HUES64 (cell line): ENCODE measurements around the gene CNNM1.

Experiments
- H3K27ac ChIP-seq: 2 replicates; pipeline ENCODE4 v1.7.0; 2013; ENCODE audit warnings: low read depth, low read length, inconsistent platforms
- H3K27me3 ChIP-seq: 2 replicates; pipeline ENCODE4 v1.6.1; 2013; ENCODE audit warnings: mild to moderate bottlenecking, low read length; ENCODE audit not compliant: insufficient read depth
- H3K36me3 ChIP-seq: 2 replicates; pipeline ENCODE4 v1.6.1; 2013; ENCODE audit warnings: mild to moderate bottlenecking, low read length; ENCODE audit not compliant: insufficient read depth
- H3K4me1 ChIP-seq: 2 replicates; pipeline ENCODE4 v1.6.1; 2013; ENCODE audit warnings: mild to moderate bottlenecking, low read length, moderate library complexity; ENCODE audit not compliant: insufficient read depth
- H3K4me3 ChIP-seq: 2 replicates; pipeline ENCODE4 v1.5.1; 2013; ENCODE audit warnings: mild to moderate bottlenecking, low read length, moderate library complexity
- H3K9ac ChIP-seq: 2 replicates; pipeline ENCODE4 v1.6.1; 2013; ENCODE audit warnings: mild to moderate bottlenecking, low read depth, low read length
- H3K9me3 ChIP-seq: 2 replicates; pipeline ENCODE4 v1.6.1; 2013; ENCODE audit warnings: low read depth, low read length; ENCODE audit not compliant: insufficient read depth
- WGBS: fragments of 150-250, 120-280 bp; methylation state at CpG from one replicate; pipeline ENCODE4 v1.1.7; 2013; ENCODE audit warnings: missing lambda C conversion rate; 5-methylcytosine and 5-hydroxymethylcytosine counted together

The CNNM1 gene

GRCh38 chr10:99418910-99419624 is 89.9 kb downstream of the CNNM1 start:
- Histone ChIP-seq H3K9me3 (no peaks in the 10 kb centered on the region), H3K4me1 (no peaks in the 10 kb centered on the region), H3K27ac (no peak overlapping the region), H3K36me3 (peaks cover 25% of the 10 kb centered on the region), H3K4me3 (no peak overlapping the region), H3K27me3 (no peaks in the 10 kb centered on the region), H3K9ac (no peak overlapping the region)

DNA sequence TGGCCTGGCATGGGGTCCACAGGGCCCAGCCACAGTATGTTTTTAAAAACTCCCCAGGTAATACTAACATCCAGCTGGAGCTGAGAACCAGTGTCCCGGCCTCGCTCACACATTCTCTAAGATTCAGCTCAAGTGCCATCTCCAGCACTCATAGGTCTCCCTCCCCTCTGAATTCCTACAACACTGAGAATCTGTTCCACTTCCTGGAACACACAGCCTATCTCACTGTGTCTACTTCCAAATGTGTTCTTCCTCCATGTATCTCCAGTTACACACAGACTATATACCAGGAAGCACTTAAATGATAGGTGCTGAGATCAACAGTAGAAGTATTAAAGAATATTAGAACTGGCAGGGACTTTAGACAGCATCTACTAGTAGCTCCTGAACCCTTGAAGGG is 90.5 kb downstream of the CNNM1 start:
- no peaks in the 10 kb centered on the region for H3K4me1 ChIP-seq
- H3K9me3 ChIP-seq: no peaks in the 10 kb centered on the region
- no peak overlapping the region for H3K4me3 ChIP-seq
- H3K36me3 ChIP-seq: peaks cover 25% of the 10 kb centered on the region
- H3K27me3 ChIP-seq: no peaks in the 10 kb centered on the region
- H3K27ac ChIP-seq: no peak overlapping the region
- 92% methylated on average over 2 of the region's 2 CpGs for WGBS
- H3K9ac ChIP-seq: no peak overlapping the region

- 92% methylated on average over 3 of the region's 3 CpGs for WGBS
- Histone ChIP-seq H3K27ac (no peak overlapping the region), H3K36me3 (peaks cover 25% of the 10 kb centered on the region)
Observed at GRCh38 chr10:99421233-99421739, 92.1 kb downstream of the CNNM1 start.

GRCh38 chr10:99422529-99423096 is 93.5 kb downstream of the CNNM1 start:
- WGBS: 92% methylated on average over 5 of the region's 5 CpGs
- Histone ChIP-seq H3K9ac (no peak overlapping the region), H3K9me3 (no peaks in the 10 kb centered on the region), H3K27me3 (no peaks in the 10 kb centered on the region), H3K4me3 (no peak overlapping the region), H3K4me1 (no peaks in the 10 kb centered on the region), H3K27ac (no peak overlapping the region), H3K36me3 (peaks cover 25% of the 10 kb centered on the region)

More at GRCh38 chr10:99421233-99421739, 92.1 kb downstream of the CNNM1 start:
- no peak overlapping the region for H3K9ac ChIP-seq
- no peaks in the 10 kb centered on the region for H3K4me1 ChIP-seq
- H3K27me3 ChIP-seq: no peaks in the 10 kb centered on the region
- H3K4me3 ChIP-seq: no peak overlapping the region
- no peaks in the 10 kb centered on the region for H3K9me3 ChIP-seq

DNA sequence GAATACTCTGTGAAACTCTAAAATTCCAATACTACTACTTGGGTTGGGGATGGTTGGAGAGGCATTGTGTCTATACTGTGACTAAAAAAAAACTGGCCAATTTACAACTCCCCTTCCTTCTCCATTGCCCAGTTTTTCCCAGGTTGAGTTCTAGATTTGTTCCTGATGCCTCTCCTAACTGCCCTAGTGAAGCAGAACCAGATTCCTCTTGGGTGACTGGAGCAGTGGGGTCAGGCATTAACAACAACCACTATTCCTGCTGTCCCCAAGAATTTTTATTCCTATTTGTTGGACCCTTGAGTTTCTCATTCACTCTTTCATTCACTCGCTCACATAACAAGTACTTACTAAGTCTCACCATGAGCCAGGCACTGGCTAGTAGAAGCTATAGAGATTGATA is 95.5 kb downstream of the CNNM1 start:
- H3K27ac ChIP-seq: no peak overlapping the region
- no peaks in the 10 kb centered on the region for H3K27me3 ChIP-seq
- peaks cover 4% of the 10 kb centered on the region; the same call in 1 of the 2 replicates for H3K4me1 ChIP-seq
- H3K9me3 ChIP-seq: no peaks in the 10 kb centered on the region
- no peak overlapping the region for H3K4me3 ChIP-seq
- no peak overlapping the region for H3K9ac ChIP-seq
- 80% methylated on average over 1 of the region's 1 CpG for WGBS
- peaks cover 12% of the 10 kb centered on the region for H3K36me3 ChIP-seq

DNA sequence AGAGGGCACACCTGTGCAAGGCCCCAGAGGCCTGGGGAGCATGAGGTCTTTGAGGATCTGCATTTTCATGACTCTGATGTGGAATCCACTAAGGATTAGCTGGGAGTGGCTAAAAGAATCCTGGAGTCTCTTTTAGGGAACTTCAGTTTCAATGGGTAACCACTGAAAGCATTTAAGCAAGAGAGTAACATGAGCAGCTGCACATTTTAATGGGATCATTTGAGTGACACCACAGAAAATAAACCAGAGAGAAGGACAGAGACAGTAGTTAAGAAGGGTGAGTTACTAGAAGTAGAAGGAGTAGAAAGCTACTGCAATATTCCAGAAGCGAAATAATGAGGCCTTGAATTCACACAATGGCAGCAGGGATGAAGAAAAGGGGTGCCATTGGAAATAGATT is 96.0 kb downstream of the CNNM1 start:
- peaks cover 7% of the 10 kb centered on the region for H3K36me3 ChIP-seq
- H3K4me1 ChIP-seq: peaks cover 4% of the 10 kb centered on the region; the same call in 1 of the 2 replicates
- no peaks in the 10 kb centered on the region for H3K27me3 ChIP-seq
- WGBS: 94% methylated on average over 1 of the region's 1 CpG
- H3K9me3 ChIP-seq: no peaks in the 10 kb centered on the region
- no peak overlapping the region for H3K4me3 ChIP-seq
- no peak overlapping the region for H3K9ac ChIP-seq
- no peak overlapping the region for H3K27ac ChIP-seq

DNA sequence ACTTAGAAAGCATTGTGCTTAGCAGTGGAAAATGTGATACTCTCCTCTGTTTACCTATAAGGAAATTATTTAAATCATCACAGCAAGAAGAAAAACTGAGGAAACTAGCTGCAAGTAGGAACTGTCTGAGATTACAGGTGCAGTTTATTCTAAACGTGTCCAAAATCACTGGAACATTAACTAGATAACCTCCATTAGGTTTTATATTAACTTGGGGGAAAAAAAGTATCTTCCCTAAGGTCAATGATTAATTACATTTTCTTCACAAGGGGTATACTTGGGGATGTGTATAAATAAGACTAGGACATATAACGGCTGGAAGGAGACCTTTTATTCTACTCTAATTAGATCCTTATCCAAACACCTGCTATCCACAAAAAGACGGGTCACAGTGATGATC is 97.5 kb downstream of the CNNM1 start:
- 98% methylated on average over 2 of the region's 3 CpGs for WGBS

DNA sequence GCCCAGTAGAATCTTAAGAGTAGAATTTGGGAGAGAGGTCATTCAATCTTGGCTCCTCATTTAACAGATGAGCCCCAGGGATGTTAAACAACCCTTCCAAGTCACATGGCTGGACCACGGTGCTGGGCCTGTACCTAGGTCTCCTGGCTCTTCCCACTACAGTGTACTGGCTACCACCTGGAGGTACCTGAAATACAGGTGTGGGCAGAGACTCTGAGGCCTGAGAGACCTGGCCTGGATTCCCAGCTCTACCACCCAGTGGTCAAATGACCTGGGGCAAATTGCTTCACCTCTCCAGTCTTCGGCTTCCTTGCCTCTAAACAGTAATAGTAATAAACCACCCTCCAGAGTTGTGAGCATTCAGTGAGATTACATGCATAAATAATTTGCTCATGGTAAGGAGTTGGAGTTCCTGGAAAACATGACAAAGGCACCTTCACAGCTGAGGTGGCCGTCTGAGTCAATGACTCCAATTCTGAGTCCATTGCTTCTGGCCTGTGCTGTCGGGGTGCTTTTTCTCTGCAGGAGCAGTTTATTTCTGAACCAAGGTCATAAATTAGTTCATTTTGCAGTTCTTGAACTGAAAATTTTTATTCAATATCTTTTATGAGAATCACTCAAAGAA is 98.5 kb downstream of the CNNM1 start:
- Histone ChIP-seq H3K4me3 (no peak overlapping the region), H3K9me3 (no peaks in the 10 kb centered on the region), H3K27me3 (no peaks in the 10 kb centered on the region), H3K4me1 (peaks cover 8% of the 10 kb centered on the region; the same call in 1 of the 2 replicates), H3K36me3 (no peaks in the 10 kb centered on the region; the same call in 1 of the 2 replicates), H3K27ac (no peak overlapping the region), H3K9ac (no peak overlapping the region)
- 94% methylated on average over 4 of the region's 4 CpGs for WGBS

More for the DNA sequence above, 97.5 kb downstream of the CNNM1 start:
- no peaks in the 10 kb centered on the region; the same call in 1 of the 2 replicates for H3K36me3 ChIP-seq
- H3K9me3 ChIP-seq: no peaks in the 10 kb centered on the region
- peaks cover 7% of the 10 kb centered on the region; the same call in 1 of the 2 replicates for H3K4me1 ChIP-seq
- no peak overlapping the region for H3K9ac ChIP-seq
- no peak overlapping the region for H3K4me3 ChIP-seq
- H3K27me3 ChIP-seq: no peaks in the 10 kb centered on the region
- H3K27ac ChIP-seq: no peak overlapping the region

DNA sequence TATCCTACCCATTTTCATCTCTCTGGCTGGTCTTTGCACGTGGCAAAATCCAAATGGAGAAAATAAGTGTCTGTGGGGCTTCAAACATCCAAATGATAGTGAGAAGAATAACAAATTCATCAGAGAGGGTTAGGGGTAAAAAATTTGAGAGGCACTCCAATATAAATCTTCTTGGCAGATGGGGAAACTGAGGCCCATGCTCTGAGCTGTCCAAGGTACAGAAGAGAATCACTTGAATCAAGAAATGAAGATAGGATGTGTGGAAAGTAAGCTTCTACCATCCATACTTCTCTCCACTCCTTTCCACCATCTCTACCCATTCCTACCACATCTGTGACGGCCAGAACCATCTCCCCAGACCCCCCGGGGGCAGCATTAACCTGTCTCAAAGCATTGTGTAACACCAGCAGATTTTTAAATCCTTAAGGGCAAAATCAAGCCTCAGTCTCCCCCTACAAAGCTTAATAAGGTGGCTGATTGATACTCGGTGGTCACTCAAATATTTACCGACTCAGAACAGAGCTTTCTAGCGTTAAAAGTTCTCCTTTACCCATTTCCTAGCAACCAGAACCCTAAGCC is 100.5 kb downstream of the CNNM1 start:
- Histone ChIP-seq H3K4me3 (peak overlapping the region; percentile 85), H3K27me3 (no peaks in the 10 kb centered on the region), H3K9me3 (no peaks in the 10 kb centered on the region), H3K27ac (no peak overlapping the region), H3K36me3 (no peaks in the 10 kb centered on the region; the same call in 1 of the 2 replicates), H3K4me1 (peaks cover 8% of the 10 kb centered on the region; the same call in 1 of the 2 replicates), H3K9ac (peak overlapping the region; percentile 82)
- WGBS: 27% methylated on average over 6 of the region's 6 CpGs

DNA sequence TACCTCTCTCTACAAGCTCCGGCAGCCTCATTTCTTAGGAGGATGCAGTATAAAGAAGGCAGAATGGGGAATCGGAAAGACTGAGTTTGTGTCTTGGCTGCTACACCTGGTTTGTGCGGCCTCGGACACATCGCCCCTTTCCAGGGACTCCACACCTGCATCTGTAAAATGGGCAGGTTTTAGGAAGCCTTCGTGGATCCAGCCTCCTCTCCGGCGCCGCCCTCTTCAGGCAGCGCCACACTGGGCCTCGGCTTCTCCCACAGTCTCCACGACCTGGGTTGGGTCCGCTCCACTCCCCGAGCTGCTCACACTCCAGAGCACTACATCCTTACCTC is 100.9 kb downstream of the CNNM1 start:
- Histone ChIP-seq H3K9me3 (no peaks in the 10 kb centered on the region), H3K27ac (peak overlapping the region; percentile 74), H3K36me3 (no peaks in the 10 kb centered on the region; the same call in 1 of the 2 replicates), H3K27me3 (no peaks in the 10 kb centered on the region), H3K4me1 (peaks cover 8% of the 10 kb centered on the region; the same call in 1 of the 2 replicates), H3K9ac (peak overlapping the region; percentile 82), H3K4me3 (peak overlapping the region; percentile 85)
- 4% methylated on average over 14 of the region's 14 CpGs for WGBS
